ENCODE results near the gene SMKR1.

DNA sequence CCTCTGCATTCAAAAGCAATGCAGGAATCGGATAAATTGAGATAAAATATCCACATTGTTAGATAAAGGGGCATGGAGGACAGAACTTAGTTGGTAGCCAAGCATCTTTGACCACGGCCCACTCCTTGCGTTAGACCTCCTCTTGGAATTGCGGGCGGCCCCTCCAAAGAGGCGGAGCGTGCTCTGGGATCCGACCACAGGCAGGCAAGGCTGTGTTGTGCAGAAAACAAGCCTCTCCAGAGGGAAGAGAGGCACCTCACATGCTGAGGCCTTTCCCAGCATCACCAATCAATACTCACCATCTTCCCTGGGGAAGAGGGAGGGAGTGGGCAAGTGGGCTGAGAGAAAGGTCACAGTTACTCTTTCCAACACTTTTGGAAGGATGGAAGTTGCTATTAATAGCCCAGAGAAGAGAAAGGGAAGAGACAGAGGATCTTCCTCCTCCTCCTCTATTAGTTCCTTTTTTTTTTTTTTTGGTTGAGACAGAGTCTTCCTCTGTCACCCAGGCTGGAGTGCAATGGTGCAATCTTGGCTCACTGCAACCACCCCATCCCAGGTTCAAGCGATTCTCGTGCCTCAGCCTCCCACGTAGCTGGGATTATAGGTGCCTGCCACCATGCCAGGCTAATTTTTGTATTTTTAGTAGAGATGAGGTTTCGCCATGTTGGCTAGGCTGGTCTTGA lies 59.5 kb downstream of the SMKR1 start:
- TF ChIP-seq, protein P1, sequence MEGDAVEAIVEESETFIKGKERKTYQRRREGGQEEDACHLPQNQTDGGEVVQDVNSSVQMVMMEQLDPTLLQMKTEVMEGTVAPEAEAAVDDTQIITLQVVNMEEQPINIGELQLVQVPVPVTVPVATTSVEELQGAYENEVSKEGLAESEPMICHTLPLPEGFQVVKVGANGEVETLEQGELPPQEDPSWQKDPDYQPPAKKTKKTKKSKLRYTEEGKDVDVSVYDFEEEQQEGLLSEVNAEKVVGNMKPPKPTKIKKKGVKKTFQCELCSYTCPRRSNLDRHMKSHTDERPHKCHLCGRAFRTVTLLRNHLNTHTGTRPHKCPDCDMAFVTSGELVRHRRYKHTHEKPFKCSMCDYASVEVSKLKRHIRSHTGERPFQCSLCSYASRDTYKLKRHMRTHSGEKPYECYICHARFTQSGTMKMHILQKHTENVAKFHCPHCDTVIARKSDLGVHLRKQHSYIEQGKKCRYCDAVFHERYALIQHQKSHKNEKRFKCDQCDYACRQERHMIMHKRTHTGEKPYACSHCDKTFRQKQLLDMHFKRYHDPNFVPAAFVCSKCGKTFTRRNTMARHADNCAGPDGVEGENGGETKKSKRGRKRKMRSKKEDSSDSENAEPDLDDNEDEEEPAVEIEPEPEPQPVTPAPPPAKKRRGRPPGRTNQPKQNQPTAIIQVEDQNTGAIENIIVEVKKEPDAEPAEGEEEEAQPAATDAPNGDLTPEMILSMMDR (IDR thresholded peaks at IDR 0.05) = no peak
- TF ChIP-seq EZH2 (IDR thresholded peaks at IDR 0.05) = no peak
